ENCODE data around the gene SLC25A42.

Gene SLC25A42

DNA sequence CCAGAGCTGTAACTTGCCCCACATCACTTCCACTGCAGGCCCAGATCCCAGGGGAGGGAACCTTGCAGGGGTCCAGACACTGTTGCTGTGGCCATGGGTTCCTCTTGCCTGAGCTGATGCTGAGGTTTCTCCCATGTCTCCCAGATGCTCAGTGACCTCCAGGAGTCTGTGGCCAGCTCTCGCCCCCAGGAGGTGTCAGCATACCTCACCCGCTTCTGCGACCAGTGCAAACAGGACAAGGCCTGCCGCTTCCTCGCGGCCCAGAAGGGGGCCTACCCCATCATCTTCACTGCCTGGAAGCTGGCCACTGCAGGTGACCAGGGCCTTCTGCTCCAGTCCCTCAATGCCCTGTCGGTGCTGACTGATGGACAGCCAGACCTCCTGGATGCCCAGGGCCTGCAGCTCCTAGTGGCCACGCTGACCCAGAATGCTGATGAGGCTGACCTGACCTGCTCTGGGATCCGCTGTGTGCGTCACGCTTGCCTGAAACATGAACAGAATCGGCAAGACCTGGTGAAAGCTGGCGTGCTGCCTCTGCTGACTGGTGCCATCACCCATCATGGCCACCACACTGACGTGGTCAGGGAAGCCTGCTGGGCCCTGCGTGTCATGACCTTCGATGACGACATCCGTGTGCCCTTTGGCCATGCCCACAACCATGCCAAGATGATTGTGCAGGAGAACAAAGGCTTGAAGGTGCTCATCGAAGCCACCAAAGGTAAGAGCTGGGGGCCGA is 12.1 kb upstream of the SLC25A42 start:
- no peak for DNase-seq

DNA sequence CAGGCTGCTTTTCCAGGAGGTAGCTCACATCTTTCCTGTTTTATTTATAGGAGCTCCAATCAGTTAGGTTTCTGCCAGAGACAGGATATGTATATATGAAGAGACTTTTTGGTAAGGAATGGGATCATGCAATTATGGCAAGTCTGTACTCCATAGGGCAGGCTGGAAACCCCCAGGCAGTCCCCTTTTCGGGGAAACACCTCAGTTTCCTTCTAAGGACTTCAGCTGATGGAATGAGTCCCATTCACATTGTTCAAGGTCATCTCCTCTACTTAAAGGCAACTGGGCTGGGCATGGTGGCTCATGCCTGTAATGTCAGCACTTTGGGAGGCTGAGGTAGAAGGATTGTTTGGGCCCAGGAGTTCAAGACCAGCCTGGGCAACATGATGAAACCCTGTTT is 10.9 kb upstream of the SLC25A42 start:
- DNase-seq: no peak

DNA sequence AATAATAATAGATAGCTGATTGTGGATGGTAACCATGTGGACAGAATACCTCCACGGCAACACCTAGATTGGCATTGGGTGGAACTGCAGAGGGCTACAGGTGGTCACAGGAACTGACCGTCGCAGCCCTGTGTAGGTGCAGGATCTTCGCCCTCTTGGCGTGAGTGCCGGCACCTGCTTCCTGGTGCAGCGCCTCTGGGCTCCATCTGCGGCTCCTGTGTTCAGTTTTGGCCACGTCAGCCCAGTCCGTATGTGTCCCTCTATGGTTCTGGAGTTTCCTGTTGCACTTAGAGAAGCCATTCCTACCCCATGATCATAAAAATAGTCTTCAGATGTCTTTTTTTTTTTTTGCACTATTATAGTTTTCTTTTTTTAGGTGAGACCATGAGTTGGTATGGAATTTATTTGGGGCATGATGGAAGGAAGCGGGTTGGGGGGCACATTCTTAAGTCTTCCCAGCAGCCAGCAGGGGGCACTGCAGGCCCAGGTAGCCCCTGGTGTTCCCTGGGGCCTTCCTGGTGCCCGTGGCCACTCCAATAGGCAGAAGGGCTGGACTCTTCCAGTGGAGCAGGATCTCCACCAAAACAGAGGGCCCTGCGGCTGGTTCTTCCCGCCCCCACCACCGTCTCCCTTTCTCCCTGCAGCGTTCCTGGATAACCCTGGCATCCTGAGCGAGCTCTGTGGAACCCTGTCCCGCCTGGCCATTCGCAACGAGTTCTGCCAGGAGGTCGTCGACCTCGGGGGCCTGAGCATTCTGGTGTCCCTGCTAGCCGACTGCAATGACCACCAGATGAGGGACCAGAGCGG is 10.1 kb upstream of the SLC25A42 start:
- peak; percentile 42 for DNase-seq

DNA sequence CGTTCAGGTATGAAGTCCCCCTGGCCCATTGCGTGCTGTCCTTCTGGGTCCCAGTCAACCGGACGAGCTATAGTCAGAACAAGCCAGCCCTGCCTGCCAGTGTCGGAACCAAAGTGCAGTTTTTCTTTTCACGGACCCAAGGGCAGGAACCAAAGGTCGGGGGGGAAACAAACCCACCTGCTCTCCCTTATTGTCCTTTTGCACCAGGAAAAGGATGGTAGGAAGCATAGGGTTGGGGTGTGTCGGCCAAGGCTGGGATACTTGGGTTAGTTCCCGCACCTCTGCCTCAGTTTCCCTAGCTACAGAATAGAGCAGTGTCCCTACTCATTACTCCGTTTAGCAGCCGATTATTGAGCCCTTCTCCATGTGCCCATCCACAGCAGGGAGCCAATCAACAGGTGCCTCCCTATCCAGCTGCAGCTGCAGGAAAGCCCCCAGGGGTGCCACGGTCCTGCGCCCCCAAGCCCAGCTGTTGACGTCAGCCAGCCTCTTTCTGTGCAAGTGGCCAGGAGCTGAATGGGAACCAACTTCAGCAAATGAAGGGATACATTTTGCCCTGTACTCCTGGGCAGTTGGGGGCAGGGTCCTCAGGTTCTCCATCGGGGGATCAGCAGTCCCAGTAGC is 9.4 kb upstream of the SLC25A42 start:
- DNase-seq: no peak

DNA sequence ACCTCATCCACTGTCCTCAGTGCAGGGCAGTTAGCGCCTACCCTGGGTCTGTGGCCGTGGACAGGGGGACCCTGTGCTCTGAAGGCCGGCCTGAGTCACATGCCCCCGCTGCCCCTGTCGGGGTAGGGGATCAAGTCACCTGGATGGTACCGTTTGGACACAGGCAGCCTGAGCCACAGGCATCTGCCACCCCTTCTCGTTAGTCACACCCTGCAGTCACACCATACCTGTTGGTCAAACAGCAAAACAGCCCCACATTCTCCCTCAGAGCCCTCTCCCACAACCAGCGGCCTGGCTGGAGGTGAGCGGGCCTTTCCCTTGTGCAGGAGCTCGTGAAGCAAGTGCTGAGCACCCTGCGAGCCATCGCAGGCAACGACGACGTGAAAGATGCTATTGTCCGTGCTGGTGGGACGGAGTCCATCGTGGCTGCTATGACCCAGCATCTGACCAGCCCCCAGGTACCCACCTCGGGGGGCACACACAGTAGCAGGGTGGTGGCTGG is 8.8 kb upstream of the SLC25A42 start:
- no peak for DNase-seq

DNA sequence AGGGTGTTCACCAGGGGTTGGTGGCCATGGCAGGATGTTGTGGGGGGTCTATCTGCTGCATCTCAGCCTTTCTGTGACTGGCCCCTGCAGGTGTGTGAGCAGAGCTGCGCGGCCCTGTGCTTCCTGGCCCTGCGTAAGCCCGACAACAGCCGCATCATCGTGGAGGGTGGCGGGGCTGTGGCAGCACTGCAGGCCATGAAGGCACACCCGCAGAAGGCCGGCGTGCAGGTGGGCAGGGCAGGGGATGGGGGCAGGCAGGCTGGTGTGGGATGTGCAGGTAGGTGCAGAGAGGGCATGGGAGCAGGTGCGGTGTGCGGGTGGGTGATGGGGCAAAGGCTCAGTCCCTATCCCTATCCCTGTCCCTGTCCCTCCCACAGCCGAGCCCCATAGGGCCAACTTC is 8.1 kb upstream of the SLC25A42 start:
- no peak for DNase-seq

DNA sequence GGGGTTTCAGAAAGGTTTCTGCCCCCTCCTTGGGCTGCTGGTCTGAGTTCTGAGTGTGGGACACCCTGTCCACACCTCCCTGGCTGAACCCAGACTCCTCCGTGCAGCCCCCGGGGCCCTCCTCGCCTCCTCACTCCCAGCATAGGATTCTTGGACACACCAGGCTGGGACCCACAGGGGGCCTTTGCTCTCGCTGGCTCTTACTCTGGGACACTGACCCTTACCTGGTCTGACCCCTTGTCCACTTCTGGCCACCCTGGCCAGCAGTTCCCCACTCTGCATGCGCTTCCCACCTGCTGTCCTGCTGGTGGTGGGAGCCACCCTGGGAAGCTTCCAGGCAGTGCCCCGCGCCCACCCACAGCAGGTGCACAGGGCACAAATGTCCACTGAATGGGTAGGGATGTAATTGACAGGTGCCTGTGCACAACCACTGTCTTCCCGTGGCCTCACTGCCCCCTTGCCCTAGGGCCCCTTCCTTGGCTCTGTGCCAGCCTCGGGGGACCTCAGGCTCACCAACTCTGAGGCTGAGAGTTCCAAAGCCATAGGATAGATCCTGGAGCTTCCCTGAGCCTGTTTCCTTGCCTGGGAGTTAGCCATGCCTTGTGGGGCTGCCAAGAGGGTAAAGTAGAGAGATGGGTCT is 7.0 kb upstream of the SLC25A42 start:
- no peak for DNase-seq

DNA sequence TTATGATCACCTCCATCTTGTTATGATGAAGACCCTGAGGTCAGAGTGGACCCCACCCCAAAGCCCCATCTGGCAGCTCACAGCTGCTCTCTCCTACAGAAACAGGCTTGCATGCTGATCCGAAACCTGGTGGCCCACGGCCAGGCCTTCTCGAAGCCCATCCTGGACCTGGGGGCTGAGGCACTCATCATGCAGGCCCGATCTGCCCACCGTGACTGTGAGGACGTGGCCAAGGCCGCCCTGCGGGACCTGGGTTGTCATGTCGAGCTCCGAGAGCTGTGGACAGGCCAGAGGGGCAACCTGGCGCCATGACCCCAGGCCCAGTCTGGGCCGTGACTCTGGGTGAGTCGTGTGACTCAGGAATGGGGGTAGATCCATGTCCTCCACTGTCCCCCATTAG is 6.5 kb upstream of the SLC25A42 start:
- DNase-seq: no peak

DNA sequence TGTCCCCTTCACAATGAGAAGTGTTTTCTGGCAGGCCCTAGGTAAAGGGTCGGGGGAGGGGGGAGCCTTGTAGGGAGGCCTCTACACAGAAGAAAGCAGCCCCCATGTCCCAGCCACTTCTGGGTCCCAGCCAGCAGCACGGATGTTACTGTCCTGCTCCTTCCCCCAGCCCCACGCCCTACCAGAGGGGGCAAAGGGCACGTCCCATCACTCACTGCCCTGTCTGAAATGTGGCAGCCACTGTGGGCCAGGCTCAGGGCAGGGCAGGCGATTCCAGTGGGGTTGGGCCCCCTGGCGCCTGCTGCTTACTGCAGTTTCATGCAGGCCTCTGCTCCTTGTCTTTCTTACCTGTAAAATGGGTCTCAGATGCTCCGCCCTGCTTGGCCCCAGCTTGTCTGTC is 6.1 kb upstream of the SLC25A42 start:
- DNase-seq: no peak

DNA sequence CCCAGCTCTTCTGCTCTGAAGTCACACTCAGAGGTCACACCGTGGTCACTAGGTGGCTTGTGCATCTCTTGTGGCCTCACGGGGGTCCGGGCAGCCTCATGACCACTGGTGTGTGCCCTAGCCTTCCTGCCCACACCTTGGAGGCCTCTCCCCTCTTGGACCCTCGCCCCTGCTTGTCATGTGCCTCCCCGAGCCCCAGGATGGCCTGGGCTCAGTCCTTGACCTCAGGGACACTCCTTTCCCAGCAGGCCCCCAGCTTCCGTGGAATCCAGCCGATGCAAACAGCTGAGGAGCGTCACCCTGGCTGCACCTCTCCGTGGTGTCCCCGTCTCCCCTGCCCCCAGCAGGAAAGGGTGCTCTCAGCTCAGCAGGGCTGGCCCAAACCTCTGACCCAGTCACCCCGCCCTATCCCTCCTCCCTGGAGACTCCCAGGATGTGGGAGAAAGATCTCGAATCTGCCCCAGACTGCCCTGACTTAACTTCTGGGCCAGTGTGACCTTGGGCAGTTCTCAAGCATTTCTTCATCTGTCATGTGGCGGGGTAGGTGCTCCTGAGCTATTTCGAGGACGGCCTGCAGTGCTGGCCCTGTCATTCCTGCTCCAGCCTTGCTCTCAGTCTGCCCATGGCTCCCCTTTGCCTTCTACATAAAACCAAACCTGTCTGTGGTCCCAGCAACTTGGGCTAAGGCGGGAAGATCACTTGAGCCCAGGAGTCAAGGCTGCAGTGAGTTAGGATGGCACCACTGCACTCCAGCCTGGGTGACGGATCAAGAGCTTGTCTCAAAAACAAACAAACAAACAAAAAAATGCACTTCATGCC is 4.6 kb upstream of the SLC25A42 start:
- no peak for DNase-seq

DNA sequence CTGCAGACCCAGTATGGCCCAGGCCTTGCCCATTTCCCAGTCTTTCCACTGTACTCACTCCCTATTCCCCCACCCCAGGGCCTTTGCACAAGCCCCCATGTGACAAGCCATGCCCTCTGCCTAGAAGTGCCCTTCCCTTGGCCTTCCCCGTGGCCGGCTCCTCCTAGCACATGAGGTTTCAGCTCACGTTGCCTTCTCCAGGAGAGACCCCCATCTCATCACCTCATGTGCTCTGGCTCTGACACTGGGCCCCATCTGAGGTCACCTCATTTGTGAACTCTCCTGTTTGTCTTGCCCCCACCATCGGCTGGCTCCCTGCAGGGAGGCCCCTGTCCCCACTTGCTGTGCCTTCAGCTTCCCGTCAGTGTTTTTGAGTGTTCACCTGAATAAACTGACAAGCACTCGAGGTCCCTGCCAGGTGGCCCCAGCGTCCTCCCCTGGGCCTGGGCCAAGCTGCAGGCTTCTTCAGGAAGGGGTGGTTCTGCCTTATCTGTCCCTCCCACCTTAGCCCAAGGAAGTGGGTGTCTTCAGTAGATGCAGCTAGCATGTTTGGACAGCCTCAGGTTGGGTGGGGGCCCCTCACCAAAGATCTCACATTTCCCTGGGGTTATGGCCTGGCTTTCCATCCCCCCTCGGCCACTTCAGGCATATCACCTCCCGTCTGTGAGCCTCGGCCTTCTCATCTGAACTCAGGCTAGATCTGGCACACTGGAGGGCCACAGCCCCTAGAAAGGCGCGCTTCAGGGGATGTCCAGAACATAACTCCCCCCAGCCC is 3.8 kb upstream of the SLC25A42 start:
- no peak for DNase-seq

DNA sequence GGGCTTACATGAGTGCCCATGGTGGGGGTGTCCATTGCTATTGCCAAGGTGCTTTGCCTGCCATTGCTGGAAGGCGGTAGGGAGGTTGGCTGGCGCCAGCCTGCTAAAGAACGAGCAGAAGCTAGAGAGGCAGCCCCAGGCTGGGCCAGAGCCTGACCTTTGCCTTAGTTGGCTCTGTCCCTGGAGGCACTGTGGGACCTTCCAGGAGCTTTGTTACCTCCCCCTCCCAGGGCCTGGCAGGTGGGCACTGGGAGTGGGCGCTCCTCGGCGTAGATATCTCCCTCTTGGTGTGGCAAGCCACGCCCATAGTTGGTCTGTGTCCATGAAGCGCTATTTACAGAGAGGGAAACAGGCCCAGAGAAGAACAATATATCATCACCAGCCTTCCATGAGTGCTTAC is 2.3 kb upstream of the SLC25A42 start:
- DNase-seq: no peak

DNA sequence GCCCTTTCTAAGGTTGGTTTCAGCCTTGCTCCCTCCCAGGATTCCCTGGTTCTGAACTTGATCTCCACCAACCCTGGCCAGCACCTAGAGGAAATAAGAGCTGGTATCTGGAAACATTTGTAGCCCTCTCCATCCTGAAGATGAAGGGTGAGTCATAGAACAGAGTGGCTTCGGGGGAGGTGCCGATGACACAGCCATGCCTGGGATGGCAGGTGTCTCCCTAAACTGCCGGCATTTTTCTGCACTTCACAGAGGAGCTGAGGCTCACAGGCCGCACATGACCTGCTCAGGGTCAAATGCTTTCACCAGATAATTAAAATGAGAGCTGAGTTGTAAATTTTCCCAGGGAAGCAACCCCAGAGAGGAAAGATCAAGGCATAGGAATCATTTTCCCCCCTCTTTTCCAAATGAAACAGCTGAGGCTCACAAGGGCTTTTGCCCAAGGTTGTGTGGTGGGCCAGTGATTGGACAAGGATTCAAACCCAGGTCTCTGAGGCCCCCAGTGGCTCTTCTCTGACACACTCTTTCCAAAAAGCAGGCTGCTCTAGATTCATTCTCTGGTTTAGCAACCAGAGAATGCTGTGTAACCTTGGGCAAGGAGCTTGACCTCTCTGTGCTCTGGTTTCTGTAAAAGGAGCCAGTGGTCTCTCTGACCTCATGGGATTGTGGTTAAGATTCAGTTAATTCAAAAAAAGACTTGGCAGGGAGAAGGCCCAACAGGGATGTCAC is 1.2 kb upstream of the SLC25A42 start:
- peak; percentile 50 for DNase-seq

DNA sequence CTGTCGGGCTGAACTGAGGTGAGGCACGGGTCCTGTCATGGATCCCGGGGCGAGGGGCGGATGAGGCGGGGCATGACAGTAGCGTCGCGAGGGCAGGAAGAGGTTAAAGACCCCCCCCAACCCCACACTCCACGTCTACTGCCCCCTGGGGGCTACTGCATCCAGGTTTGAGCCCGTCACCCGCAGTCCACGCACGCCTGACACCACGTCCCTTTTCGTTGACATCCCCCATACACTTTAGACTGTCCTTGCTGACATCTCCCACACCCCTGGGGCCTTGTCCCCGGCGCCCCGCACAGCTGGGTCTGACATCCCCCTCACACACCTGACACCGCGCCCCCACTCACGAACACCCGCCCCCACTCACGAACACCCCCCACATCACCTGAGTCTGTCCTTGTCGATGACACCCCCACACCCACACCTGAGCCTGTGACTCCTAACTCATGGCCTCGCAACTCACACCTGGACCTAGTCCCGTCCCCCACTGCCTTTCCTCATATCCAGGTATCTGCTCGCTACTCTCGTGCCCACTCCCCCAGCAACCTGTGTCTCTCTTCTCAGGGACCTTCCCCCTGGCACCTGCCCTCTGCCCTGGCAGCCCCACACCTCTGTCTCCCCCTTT is 416 bp downstream of the SLC25A42 start:
- no peak for DNase-seq

DNA sequence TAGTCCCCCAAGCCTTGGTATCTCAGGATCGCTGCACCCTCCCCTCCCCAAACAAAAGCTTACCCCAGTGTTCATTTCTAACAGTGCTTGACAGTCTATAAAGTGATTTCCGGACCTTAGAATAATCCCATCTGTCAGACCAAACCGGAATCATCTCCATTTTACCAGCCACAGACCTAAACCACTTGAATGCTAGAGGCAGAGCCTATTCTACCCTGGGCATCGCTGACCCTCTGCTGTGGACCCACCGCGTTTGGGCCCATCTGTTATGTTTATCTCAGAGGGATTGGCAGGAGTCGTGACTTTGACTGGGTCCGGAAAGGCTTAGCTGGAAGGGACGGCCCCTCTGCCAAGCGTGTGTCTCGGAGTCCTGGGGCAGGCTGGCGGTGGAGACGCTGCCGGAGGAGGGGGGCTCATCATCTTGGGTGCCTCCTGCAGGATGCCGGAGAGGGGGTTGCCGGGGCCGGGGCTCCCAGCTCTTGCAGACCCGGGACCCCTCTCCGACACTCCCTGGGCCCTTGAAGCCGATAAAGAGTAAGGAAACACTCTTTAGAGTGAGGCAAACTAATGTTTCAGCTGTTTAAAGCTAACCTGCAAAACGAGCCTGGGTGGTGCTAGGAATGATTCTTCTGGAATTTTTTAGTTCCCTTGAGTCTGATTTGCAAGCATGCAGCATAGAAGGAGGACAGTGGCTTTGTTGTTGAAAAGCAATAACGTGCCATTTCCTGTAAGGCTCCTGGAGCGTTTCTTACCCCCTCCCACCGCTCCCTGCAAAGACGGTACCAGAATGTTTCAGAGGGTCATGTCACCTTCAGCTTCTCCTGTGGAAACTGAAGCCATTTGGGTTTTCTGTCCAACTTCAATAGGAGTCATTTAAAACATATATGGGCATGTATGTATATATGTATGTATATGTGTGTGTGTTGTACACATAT is 1.3 kb downstream of the SLC25A42 start:
- DNase-seq: no peak

DNA sequence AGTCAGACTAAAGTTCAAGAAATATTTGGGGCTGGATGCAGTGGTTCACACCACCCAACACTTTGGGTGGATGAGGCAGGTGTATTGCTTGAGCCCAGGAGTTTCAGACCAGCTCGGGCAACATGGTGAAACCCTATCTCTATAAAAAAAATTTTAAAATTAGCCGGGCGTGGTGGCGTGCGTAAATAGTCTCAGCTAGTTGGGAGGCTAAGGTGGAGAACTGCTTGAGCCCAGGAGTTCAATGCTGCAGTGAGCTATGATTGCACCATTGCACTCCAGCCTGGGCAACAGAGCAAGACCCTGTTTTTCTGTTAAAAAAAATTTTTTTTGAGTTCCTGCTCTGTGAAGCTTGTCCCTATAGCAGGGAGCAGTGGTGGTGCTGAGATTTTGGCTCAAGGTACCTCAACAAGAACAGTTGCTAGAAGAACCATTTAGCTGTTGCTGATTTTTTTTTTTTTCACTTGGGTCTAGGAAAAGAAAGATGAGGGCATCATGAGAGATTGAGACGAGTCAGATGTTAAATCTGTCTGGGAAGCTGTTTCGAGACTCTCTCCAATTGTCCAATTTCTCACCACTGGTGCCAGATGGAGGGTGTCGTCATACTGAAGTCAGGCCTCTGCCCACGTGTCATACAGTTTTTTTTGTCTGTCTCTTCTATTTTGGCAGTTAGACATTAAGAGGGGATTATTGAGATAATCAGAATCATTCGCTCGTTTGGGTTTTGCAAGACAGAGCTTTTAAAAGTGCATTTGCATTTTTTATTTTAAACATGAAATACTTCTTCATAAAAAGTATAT is 3.7 kb downstream of the SLC25A42 start:
- no peak for DNase-seq

DNA sequence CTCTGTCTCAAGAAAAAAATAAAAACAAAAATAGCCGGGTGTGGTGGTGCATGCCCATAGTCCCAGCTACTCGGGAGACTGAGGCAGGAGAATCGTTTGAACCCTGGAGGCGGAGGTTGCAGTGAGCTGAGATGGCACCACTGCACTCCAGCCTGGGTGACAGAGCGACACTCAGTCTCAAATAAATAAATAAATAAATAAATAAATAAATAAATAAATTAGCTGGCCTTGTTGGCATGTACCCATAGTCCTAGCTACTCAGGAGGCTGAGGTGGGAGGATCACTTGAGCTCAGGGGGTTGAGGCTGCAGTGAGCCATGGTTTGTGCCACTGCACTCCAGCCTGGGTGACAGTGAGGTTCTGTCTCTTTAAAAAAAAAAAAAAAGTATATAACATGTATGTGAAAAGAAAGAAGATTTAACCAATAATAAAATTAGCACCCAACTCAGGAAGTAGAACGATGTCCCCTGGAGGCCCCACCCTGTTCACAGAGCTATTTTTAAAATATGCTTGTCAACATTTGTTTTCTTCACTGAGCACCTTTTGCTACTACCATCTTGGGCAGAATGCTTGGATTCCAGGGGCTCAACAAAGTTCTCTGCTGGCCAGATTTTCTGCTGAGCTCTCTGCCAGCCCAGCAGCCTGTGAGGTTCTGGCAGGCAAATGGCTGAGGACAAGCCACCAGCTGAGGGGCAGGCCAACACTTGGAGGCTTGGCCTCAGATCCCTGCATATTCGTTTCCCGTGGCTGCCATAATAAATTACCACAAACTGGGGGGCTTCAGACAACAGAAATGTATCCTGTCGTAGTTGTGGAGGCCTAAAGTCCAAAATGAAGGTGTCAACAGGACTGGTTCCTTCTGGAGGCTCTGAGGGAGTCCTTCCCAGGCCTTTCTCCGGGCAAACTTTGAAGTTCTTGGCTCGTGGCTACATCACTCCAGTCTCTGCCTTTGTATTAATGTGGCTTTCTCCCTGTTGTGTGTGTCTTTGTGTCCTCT is 5.2 kb downstream of the SLC25A42 start:
- DNase-seq: no peak

All from fibroblast of skin of back (primary cell).